Measurements from ENCODE around the gene CYP26C1.

GRCh38 chr10:93083743-93084539, 23.3 kb downstream of the CYP26C1 start:
- TF ChIP-seq CTCF (IDR thresholded peaks at IDR 0.05; ENCODE audit: insufficient read depth, low read length) (no peak), REST (IDR thresholded peaks at IDR 0.05; ENCODE audit: insufficient replicate concordance, low read depth) (no peak)
